Epithelial cell of proximal tubule (primary cell): ENCODE results near the gene ZSCAN23. TPM values are rescaled to one million over a fixed set of nuclear protein-coding genes. Genes with fewer than 3 reads are reported as not detected.
"Not testable (repeated sequence)": the region's sequence is repeated elsewhere in the genome, so short reads cannot be mapped to it uniquely, and the experiment has no call there.

Experiments used
- DNase-seq: peaks from one replicate; pipeline ENCODE4 v3.0.0-alpha.2; 2011; ENCODE audit warnings: low read depth
- H3K4me3 ChIP-seq: 2 replicates; pipeline ENCODE4 v1.5.1; 2011; ENCODE audit warnings: low read depth, mild to moderate bottlenecking, low read length
- total RNA-seq: library from RNA; depleted of rRNA; stranded (reverse); fragments of >200 nt; gene quantifications from 2 replicates; pipeline ENCODE4 v1.2.3, GENCODE V29; 2015
- TF ChIP-seq, protein P1 (sequence below): conservative IDR thresholded peaks from 2 replicates; pipeline ENCODE4 v1.5.1; 2012; ENCODE audit warnings: low read depth, mild to moderate bottlenecking, low read length

ZSCAN23 gene
- total RNA-seq, 1 donor from 2014 or later = 2.6 TPM

DNA sequence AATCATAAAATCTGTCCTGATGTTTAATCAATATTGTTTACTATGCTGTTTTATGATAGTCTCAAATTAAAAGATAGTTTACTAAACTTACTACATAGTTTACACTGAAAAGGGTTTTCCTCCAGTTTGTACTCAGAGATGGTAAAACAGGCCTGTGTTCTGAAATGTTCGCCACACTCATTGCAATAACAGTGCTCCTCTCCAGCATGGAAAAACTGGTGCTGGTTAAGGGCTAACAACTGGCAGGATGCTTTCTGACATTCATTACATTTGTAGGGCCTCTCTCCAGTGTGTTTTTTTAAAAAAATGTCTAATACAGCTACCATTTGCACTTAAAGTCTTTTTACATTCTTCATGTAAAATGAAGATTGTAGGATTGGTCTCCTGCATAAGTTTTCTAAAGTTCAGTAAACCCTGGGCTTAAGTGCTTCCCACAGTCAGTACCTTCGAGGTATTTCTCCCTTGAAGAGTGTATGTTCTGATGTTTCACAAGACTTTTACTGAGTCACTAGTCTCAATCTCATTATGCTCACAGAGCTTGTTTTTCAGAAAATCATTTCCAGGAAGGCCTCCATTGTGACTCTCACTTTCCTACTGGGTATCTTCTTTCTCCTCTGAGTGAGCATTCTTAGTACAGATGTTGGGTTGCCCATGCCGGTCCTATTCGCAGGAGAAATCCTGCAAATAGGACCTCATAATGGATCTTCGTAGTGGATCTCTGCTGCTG, 35.1 kb downstream of the ZSCAN23 start:
- peak; percentile 84 for DNase-seq
- H3K4me3 ChIP-seq = no peak overlapping the region
- TF ChIP-seq, protein P1, sequence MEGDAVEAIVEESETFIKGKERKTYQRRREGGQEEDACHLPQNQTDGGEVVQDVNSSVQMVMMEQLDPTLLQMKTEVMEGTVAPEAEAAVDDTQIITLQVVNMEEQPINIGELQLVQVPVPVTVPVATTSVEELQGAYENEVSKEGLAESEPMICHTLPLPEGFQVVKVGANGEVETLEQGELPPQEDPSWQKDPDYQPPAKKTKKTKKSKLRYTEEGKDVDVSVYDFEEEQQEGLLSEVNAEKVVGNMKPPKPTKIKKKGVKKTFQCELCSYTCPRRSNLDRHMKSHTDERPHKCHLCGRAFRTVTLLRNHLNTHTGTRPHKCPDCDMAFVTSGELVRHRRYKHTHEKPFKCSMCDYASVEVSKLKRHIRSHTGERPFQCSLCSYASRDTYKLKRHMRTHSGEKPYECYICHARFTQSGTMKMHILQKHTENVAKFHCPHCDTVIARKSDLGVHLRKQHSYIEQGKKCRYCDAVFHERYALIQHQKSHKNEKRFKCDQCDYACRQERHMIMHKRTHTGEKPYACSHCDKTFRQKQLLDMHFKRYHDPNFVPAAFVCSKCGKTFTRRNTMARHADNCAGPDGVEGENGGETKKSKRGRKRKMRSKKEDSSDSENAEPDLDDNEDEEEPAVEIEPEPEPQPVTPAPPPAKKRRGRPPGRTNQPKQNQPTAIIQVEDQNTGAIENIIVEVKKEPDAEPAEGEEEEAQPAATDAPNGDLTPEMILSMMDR = no peak

DNA sequence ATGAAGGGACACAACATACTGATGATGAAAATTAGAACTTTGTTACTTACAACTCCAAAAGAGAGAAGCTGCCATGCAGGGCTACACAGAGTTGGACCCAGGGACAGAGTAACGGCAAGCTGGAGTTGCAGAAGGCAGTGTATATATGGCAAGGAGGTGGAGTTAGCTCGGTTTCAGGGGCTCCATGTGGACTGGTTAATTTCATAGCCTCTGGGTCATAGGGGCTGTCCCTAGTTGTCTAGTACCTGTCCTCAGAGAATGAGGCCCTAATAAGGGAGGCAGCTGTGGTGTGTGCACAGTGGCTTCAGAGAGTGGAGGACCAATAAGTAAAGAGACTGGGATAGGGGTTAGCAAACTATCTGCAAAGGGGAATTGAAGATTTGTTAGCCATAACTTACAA, 35.9 kb downstream of the ZSCAN23 start:
- no peak for DNase-seq
- TF ChIP-seq, protein P1 = no peak
- H3K4me3 ChIP-seq = no peak overlapping the region

GRCh38 chr6:28403923-28404322, 39.4 kb downstream of the ZSCAN23 start:
- not testable (repeated sequence) for H3K4me3 ChIP-seq, DNase-seq

- H3K4me3 ChIP-seq = no peak overlapping the region
- DNase-seq = no peak
- TF ChIP-seq, protein P1 = no peak
Measured at GRCh38 chr6:28402197-28402596, 41.1 kb downstream of the ZSCAN23 start.

- DNase-seq = no peak
- H3K4me3 ChIP-seq = no peak overlapping the region
- TF ChIP-seq, protein P1 = no peak
Measured at GRCh38 chr6:28401172-28401571, 42.1 kb downstream of the ZSCAN23 start.

DNA sequence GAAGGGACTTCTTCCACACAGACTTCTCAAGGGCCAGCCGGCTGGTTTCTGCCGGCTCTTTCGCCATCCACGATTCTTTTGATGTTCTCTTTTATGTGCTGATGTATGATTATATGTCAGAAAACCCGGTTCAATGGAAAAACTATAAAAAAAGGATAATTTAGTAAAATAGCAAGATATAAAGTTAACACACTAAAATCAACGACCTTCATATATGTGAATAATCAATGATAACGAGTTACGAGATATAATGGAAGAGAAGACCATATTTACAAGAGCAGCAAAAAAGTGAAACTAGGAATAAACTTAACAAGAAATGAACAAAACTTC, 43.2 kb downstream of the ZSCAN23 start:
- no peak for DNase-seq
- H3K4me3 ChIP-seq = peak overlapping the region; percentile 70
- TF ChIP-seq, protein P1 = no peak

GRCh38 chr6:28399350-28400121, 43.8 kb downstream of the ZSCAN23 start, which contains the start of gene ZSCAN12:
Gene ZSCAN12, minus strand, starts transcription at chr6:28399747. Its CDS starts 1,342 bp downstream, at chr6:28398405.
- TF ChIP-seq, protein P1 = peak; percentile 70
- DNase-seq = no peak

More at GRCh38 chr6:28399350-28400121, 43.8 kb downstream of the ZSCAN23 start, which contains the start of gene ZSCAN12:
- peak within 1 kb of the TSS; percentile 70 for H3K4me3 ChIP-seq
